GM23338 (cell line): Measurements from ENCODE around the gene CDKN1A. TPM values are rescaled to one million over a fixed set of nuclear protein-coding genes. Genes with fewer than 3 reads are reported as not detected.

Source experiments
- ATAC-seq: fragments of 200-7000 bp; cut with Tn5 transposase; 3 replicates; pipeline ENCODE4 v1.9.1; 2020
- DNase-seq: peaks from one replicate; pipeline ENCODE4 v3.0.0-alpha.2; 2015; ENCODE audit warnings: low spot score
- H2AFZ ChIP-seq: fragments of 200-600 bp; sonication (generic); 2 replicates; pipeline ENCODE4 v1.8.0; 2016; ENCODE audit warnings: antibody characterized with exemption, mild to moderate bottlenecking, moderate library complexity
- H3F3A ChIP-seq: fragments of 200-600 bp; sonication (generic); replicated peaks from 2 replicates; pipeline ENCODE4 v1.8.0; 2017; ENCODE audit warnings: antibody characterized with exemption, mixed run types, low read depth
- H3K27ac ChIP-seq: fragments of 200-600 bp; sonication (generic); 2 replicates; pipeline ENCODE4 v1.6.1; 2016; ENCODE audit warnings: low read depth
- H3K27me3 ChIP-seq: fragments of 200-600 bp; sonication (generic); 2 replicates; pipeline ENCODE4 v1.8.0; 2016; ENCODE audit warnings: mild to moderate bottlenecking, mixed run types, moderate library complexity; ENCODE audit not compliant: insufficient read depth
- H3K36me3 ChIP-seq: fragments of 200-600 bp; sonication (generic); 2 replicates; pipeline ENCODE4 v1.8.0; 2016; ENCODE audit warnings: mild to moderate bottlenecking; ENCODE audit not compliant: insufficient read depth
- H3K4me1 ChIP-seq: fragments of 200-600 bp; sonication (generic); 2 replicates; pipeline ENCODE4 v1.8.0; 2016; ENCODE audit warnings: mild to moderate bottlenecking, moderate library complexity; ENCODE audit not compliant: insufficient read depth
- H3K4me2 ChIP-seq: fragments of 200-600 bp; sonication (generic); 2 replicates; pipeline ENCODE4 v1.7.1; 2017; ENCODE audit warnings: mixed run types
- H3K4me3 ChIP-seq: fragments of 200-600 bp; sonication (generic); 2 replicates; pipeline ENCODE4 v1.6.1; 2016; ENCODE audit warnings: mixed run types
- H3K79me2 ChIP-seq: fragments of 200-600 bp; sonication (generic); replicated peaks from 2 replicates; pipeline ENCODE4 v1.8.0; 2017; ENCODE audit warnings: mild to moderate bottlenecking; ENCODE audit not compliant: insufficient read depth
- H3K9me2 ChIP-seq: fragments of 200-600 bp; sonication (generic); 2 replicates; pipeline ENCODE4 v1.8.0; 2017; ENCODE audit not compliant: insufficient read depth
- H4K20me1 ChIP-seq: fragments of 200-600 bp; sonication (generic); replicated peaks from 2 replicates; pipeline ENCODE4 v1.8.0; 2017; ENCODE audit warnings: mild to moderate bottlenecking; ENCODE audit not compliant: insufficient read depth
- H3K27ac Mint-ChIP-seq: 2 replicates; pipeline ENCODE4 v1.8.0; 2020; ENCODE audit warnings: inconsistent platforms, mild to moderate bottlenecking, moderate library complexity, mixed read lengths
- H3K27me3 Mint-ChIP-seq: 3 replicates; pipeline ENCODE4 v1.8.0; 2022; ENCODE audit warnings: low read depth, mild to moderate bottlenecking, moderate library complexity, mixed read lengths, inconsistent platforms; ENCODE audit not compliant: insufficient read depth, poor library complexity
- H3K36me3 Mint-ChIP-seq: 3 replicates; pipeline ENCODE4 v1.8.0; 2021; ENCODE audit warnings: low read depth, mild to moderate bottlenecking, inconsistent platforms, moderate library complexity, mixed read lengths
- H3K4me1 Mint-ChIP-seq: 3 replicates; pipeline ENCODE4 v1.8.0; 2020; ENCODE audit warnings: mild to moderate bottlenecking, inconsistent platforms, mixed read lengths
- H3K4me3 Mint-ChIP-seq: 3 replicates; pipeline ENCODE4 v1.8.0; 2021; ENCODE audit warnings: moderate library complexity, mild to moderate bottlenecking, inconsistent platforms, mixed read lengths
- H3K9me3 Mint-ChIP-seq: 3 replicates; pipeline ENCODE4 v1.8.0; 2020; ENCODE audit warnings: moderate library complexity, mild to moderate bottlenecking, inconsistent platforms, mixed read lengths
- CREB1 ChIP-seq: fragments of 250-450 bp; sonication (Bioruptor Pico); IDR thresholded peaks from 2 replicates; pipeline ENCODE4 v1.5.0; 2020; ENCODE audit warnings: low read depth, mild to moderate bottlenecking, moderate library complexity
- EZH2 ChIP-seq: fragments of 200-600 bp; sonication (generic); IDR thresholded peaks from one replicate; pipeline ENCODE4 v1.8.0; 2017; ENCODE audit warnings: antibody characterized with exemption, mild to moderate bottlenecking, low read depth; ENCODE audit not compliant: unreplicated experiment
- EZH2phosphoT487 ChIP-seq: fragments of 200-600 bp; sonication (generic); IDR thresholded peaks from one replicate; pipeline ENCODE4 v1.8.1; 2018; ENCODE audit warnings: antibody characterized with exemption; ENCODE audit not compliant: unreplicated experiment
- JUNB ChIP-seq: IDR thresholded peaks from one replicate; pipeline ENCODE4 v1.6.1; 2016; ENCODE audit warnings: antibody characterized with exemption; ENCODE audit not compliant: unreplicated experiment
- NANOG ChIP-seq: IDR thresholded peaks from 2 replicates; pipeline ENCODE4 v1.6.1; 2016; ENCODE audit warnings: antibody characterized with exemption, borderline replicate concordance
- STAT1 ChIP-seq: IDR thresholded peaks from one replicate; pipeline ENCODE4 v1.6.1; 2016; ENCODE audit warnings: antibody characterized with exemption; ENCODE audit not compliant: unreplicated experiment
- ZNF114 ChIP-seq: fragments of 250-450 bp; sonication (Bioruptor Pico); IDR thresholded peaks from 2 replicates; pipeline ENCODE4 v1.5.0; 2020; ENCODE audit warnings: mild to moderate bottlenecking, moderate library complexity
- ZNF331 ChIP-seq: fragments of 250-450 bp; sonication (Bioruptor Pico); IDR thresholded peaks from 2 replicates; pipeline ENCODE4 v1.5.0; 2020; ENCODE audit warnings: low read depth, mild to moderate bottlenecking, moderate library complexity
- polyA plus RNA-seq: library from polyadenylated mRNA; unstranded; fragments of >200 nt; fragmentation: Nextera tagmentation; extraction: Ambion mirVana; gene quantifications from 2 replicates; pipeline ENCODE4 v1.2.1, GENCODE V29; 2016
- total RNA-seq: library from RNA; depleted of rRNA; stranded (reverse); fragments of >200 nt; shearing (Covaris generic); gene quantifications from 2 replicates; pipeline ENCODE4 v1.2.3, GENCODE V29; 2014
- TF ChIP-seq, protein P1 (sequence below), 2 experiments: fragments of 200-600 bp in 1 of 2; sonication (generic) in 1 of 2; conservative IDR thresholded peaks; 2 replicates each; pipeline versions ENCODE4 v1.5.1 to v1.6.1; 2016 to 2017; ENCODE audit warnings: antibody characterized with exemption in 2 of 2, low read depth in 2 of 2, mild to moderate bottlenecking in 2 of 2, moderate library complexity in 1 of 2
- TF ChIP-seq, protein P2 (sequence below): IDR thresholded peaks from 2 replicates; pipeline ENCODE4 v1.6.1; 2016; ENCODE audit warnings: antibody characterized with exemption
- TF ChIP-seq, protein P3 (sequence below): IDR thresholded peaks from one replicate; pipeline ENCODE4 v1.6.1; 2018; ENCODE audit warnings: antibody characterized with exemption; ENCODE audit not compliant: unreplicated experiment

The CDKN1A gene
- total and polyA plus RNA-seq, 2 experiments from 2014 or later: 31.5 to 45.6 TPM

GRCh38 chr6:36731622-36732310 is 53.3 kb downstream of the CDKN1A start:
- Histone ChIP-seq H3K36me3 (no peaks in the 10 kb centered on the region), H3K27ac (no peak overlapping the region), H3F3A (no peaks in the 10 kb centered on the region; the same call in 1 of the 2 replicates), H4K20me1 (no peaks in the 10 kb centered on the region), H3K9me2 (no peaks in the 10 kb centered on the region), H3K4me3 (no peak overlapping the region), H3K27me3 (no peaks in the 10 kb centered on the region), H3K4me1 (peaks cover 13% of the 10 kb centered on the region; the same call in 1 of the 2 replicates), H2AFZ (no peak overlapping the region), H3K4me2 (no peak overlapping the region), H3K79me2 (no peaks in the 10 kb centered on the region)
- Mint-ChIP-seq H3K9me3 (no peaks in the 10 kb centered on the region), H3K27ac (no peak overlapping the region), H3K4me1 (peaks cover 18% of the 10 kb centered on the region), H3K4me3 (no peak overlapping the region), H3K36me3 (no peaks in the 10 kb centered on the region), H3K27me3 (peaks cover 11% of the 10 kb centered on the region)
- ATAC-seq (peak; percentile 9; the same call in 1 of the 3 replicates), DNase-seq (peak; percentile 38)
- TF ChIP-seq EZH2phosphoT487: no peak
- no peak for TF ChIP-seq EZH2
- TF ChIP-seq, protein P1, sequence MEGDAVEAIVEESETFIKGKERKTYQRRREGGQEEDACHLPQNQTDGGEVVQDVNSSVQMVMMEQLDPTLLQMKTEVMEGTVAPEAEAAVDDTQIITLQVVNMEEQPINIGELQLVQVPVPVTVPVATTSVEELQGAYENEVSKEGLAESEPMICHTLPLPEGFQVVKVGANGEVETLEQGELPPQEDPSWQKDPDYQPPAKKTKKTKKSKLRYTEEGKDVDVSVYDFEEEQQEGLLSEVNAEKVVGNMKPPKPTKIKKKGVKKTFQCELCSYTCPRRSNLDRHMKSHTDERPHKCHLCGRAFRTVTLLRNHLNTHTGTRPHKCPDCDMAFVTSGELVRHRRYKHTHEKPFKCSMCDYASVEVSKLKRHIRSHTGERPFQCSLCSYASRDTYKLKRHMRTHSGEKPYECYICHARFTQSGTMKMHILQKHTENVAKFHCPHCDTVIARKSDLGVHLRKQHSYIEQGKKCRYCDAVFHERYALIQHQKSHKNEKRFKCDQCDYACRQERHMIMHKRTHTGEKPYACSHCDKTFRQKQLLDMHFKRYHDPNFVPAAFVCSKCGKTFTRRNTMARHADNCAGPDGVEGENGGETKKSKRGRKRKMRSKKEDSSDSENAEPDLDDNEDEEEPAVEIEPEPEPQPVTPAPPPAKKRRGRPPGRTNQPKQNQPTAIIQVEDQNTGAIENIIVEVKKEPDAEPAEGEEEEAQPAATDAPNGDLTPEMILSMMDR (conservative IDR thresholded peaks at IDR 0.05; ENCODE audit: low read depth in 2 of 2): peak in 1 of 2 experiments; percentile 53; a peak in 2 of 4 replicates
- TF ChIP-seq, protein P2, sequence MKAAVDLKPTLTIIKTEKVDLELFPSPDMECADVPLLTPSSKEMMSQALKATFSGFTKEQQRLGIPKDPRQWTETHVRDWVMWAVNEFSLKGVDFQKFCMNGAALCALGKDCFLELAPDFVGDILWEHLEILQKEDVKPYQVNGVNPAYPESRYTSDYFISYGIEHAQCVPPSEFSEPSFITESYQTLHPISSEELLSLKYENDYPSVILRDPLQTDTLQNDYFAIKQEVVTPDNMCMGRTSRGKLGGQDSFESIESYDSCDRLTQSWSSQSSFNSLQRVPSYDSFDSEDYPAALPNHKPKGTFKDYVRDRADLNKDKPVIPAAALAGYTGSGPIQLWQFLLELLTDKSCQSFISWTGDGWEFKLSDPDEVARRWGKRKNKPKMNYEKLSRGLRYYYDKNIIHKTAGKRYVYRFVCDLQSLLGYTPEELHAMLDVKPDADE: no peak
- TF ChIP-seq NANOG: no peak

GRCh38 chr6:36733300-36733699 is 54.8 kb downstream of the CDKN1A start:
- H3K9me2 ChIP-seq: no peaks in the 10 kb centered on the region
- no peaks in the 10 kb centered on the region for H3K36me3 Mint-ChIP-seq
- peaks cover 13% of the 10 kb centered on the region; the same call in 1 of the 2 replicates for H3K4me1 ChIP-seq
- H3K27me3 Mint-ChIP-seq: peaks cover 11% of the 10 kb centered on the region
- H3K36me3 ChIP-seq: no peaks in the 10 kb centered on the region
- no peaks in the 10 kb centered on the region; the same call in 1 of the 2 replicates for H3F3A ChIP-seq
- no peak overlapping the region for H3K27ac ChIP-seq
- H2AFZ ChIP-seq: no peak overlapping the region
- no peaks in the 10 kb centered on the region for H4K20me1 ChIP-seq
- no peak overlapping the region for H3K4me2 ChIP-seq
- peaks cover 18% of the 10 kb centered on the region for H3K4me1 Mint-ChIP-seq
- H3K79me2 ChIP-seq: no peaks in the 10 kb centered on the region
- DNase-seq (no peak), ATAC-seq (no peak)
- TF ChIP-seq, protein P3, sequence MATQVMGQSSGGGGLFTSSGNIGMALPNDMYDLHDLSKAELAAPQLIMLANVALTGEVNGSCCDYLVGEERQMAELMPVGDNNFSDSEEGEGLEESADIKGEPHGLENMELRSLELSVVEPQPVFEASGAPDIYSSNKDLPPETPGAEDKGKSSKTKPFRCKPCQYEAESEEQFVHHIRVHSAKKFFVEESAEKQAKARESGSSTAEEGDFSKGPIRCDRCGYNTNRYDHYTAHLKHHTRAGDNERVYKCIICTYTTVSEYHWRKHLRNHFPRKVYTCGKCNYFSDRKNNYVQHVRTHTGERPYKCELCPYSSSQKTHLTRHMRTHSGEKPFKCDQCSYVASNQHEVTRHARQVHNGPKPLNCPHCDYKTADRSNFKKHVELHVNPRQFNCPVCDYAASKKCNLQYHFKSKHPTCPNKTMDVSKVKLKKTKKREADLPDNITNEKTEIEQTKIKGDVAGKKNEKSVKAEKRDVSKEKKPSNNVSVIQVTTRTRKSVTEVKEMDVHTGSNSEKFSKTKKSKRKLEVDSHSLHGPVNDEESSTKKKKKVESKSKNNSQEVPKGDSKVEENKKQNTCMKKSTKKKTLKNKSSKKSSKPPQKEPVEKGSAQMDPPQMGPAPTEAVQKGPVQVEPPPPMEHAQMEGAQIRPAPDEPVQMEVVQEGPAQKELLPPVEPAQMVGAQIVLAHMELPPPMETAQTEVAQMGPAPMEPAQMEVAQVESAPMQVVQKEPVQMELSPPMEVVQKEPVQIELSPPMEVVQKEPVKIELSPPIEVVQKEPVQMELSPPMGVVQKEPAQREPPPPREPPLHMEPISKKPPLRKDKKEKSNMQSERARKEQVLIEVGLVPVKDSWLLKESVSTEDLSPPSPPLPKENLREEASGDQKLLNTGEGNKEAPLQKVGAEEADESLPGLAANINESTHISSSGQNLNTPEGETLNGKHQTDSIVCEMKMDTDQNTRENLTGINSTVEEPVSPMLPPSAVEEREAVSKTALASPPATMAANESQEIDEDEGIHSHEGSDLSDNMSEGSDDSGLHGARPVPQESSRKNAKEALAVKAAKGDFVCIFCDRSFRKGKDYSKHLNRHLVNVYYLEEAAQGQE: no peak
- no peak for TF ChIP-seq EZH2phosphoT487
- TF ChIP-seq ZNF114: no peak
- TF ChIP-seq ZNF331 (CRISPR knock-in tag): no peak
- no peak for TF ChIP-seq EZH2
- no peak for TF ChIP-seq CREB1 (CRISPR knock-in tag)
- no peak for TF ChIP-seq STAT1
- no peak for TF ChIP-seq JUNB
- no peak overlapping the region for H3K4me3 ChIP-seq
- H3K27me3 ChIP-seq: no peaks in the 10 kb centered on the region
- H3K27ac Mint-ChIP-seq: no peak overlapping the region
- no peaks in the 10 kb centered on the region for H3K9me3 Mint-ChIP-seq
- no peak overlapping the region for H3K4me3 Mint-ChIP-seq
